ENCODE results near the gene FLRT2. TPM values are rescaled to one million over a fixed set of nuclear protein-coding genes. Genes with fewer than 3 reads are reported as not detected.

FLRT2 gene
- not detected for polyA plus RNA-seq (2012; ENCODE audit: low read depth, missing spikeins)

GRCh38 chr14:85529803-85530574, at the start of gene FLRT2:
TSS of gene FLRT2 (plus strand) at chr14:85530144. CDS start at chr14:85621515, 91,371 bp downstream.
- TF ChIP-seq SPI1 (IDR thresholded peaks at IDR 0.05; ENCODE audit: low read depth, low read length) (no peak), POLR2AphosphoS5 (IDR thresholded peaks at IDR 0.05; ENCODE audit: low read depth, low read length) (no peak), TAF1 (IDR thresholded peaks at IDR 0.05; ENCODE audit: low read depth, low read length) (no peak), PAX5 (IDR thresholded peaks at IDR 0.05; ENCODE audit: insufficient read depth, low read length, severe bottlenecking) (no peak), POU2F2 (IDR thresholded peaks at IDR 0.05; ENCODE audit: low read depth, low read length) (no peak), POLR2A (IDR thresholded peaks at IDR 0.05; ENCODE audit: low read depth, low read length) (no peak)
- DNase-seq (ENCODE audit: insufficient read length, low spot score) = no peak
- FAIRE-seq = no peak

GRCh38 chr14:85481471-85481870, 48.5 kb upstream of the FLRT2 start:
- no peak for DNase-seq (ENCODE audit: insufficient read length, low spot score)
- no peak for FAIRE-seq
- TF ChIP-seq POLR2A (IDR thresholded peaks at IDR 0.05; ENCODE audit: low read depth, low read length) (no peak), PAX5 (IDR thresholded peaks at IDR 0.05; ENCODE audit: insufficient read depth, low read length, severe bottlenecking) (no peak), POU2F2 (IDR thresholded peaks at IDR 0.05; ENCODE audit: low read depth, low read length) (no peak), POLR2AphosphoS5 (IDR thresholded peaks at IDR 0.05; ENCODE audit: low read depth, low read length) (no peak), TAF1 (IDR thresholded peaks at IDR 0.05; ENCODE audit: low read depth, low read length) (no peak), SPI1 (IDR thresholded peaks at IDR 0.05; ENCODE audit: low read depth, low read length) (no peak)

- TF ChIP-seq POU2F2 (IDR thresholded peaks at IDR 0.05; ENCODE audit: low read depth, low read length) = no peak
- TF ChIP-seq SPI1 (IDR thresholded peaks at IDR 0.05; ENCODE audit: low read depth, low read length) = no peak
- no peak for TF ChIP-seq POLR2A (IDR thresholded peaks at IDR 0.05; ENCODE audit: low read depth, low read length)
- TF ChIP-seq POLR2AphosphoS5 (IDR thresholded peaks at IDR 0.05; ENCODE audit: low read depth, low read length) = no peak
- no peak for TF ChIP-seq TAF1 (IDR thresholded peaks at IDR 0.05; ENCODE audit: low read depth, low read length)
- TF ChIP-seq PAX5 (IDR thresholded peaks at IDR 0.05; ENCODE audit: insufficient read depth, low read length, severe bottlenecking) = no peak
Observed at GRCh38 chr14:85482552-85482951, 47.4 kb upstream of the FLRT2 start.

DNA sequence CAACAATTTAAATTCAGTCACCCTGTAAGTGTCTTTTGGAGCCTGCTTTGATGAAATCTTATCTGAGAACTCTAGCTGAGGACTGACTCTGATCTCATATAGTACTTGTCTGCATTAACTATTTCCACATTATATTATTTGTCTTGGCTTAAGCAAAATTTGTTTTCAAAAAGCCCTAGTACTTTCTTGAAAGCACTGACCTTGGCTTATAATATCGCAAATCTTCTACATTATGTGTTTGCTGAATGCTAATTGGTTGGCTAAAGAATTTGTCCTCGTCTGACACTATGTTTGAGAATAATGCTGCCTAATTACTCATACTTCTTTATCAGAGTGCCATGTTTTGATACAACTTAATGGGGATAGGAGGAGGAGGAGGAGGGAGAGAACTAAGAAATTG, 46.9 kb upstream of the FLRT2 start:
- TF ChIP-seq SPI1 (IDR thresholded peaks at IDR 0.05; ENCODE audit: low read depth, low read length) (no peak), TAF1 (IDR thresholded peaks at IDR 0.05; ENCODE audit: low read depth, low read length) (no peak), POLR2A (IDR thresholded peaks at IDR 0.05; ENCODE audit: low read depth, low read length) (no peak), POU2F2 (IDR thresholded peaks at IDR 0.05; ENCODE audit: low read depth, low read length) (no peak), PAX5 (IDR thresholded peaks at IDR 0.05; ENCODE audit: insufficient read depth, low read length, severe bottlenecking) (no peak), POLR2AphosphoS5 (IDR thresholded peaks at IDR 0.05; ENCODE audit: low read depth, low read length) (no peak)
- DNase-seq (ENCODE audit: insufficient read length, low spot score) = no peak
- no peak for FAIRE-seq

More at GRCh38 chr14:85482552-85482951, 47.4 kb upstream of the FLRT2 start:
- no peak for DNase-seq (ENCODE audit: insufficient read length, low spot score)
- FAIRE-seq = no peak

GRCh38 chr14:85483652-85484051, 46.3 kb upstream of the FLRT2 start:
- FAIRE-seq (no peak), DNase-seq (ENCODE audit: insufficient read length, low spot score) (no peak)
- no peak for TF ChIP-seq TAF1 (IDR thresholded peaks at IDR 0.05; ENCODE audit: low read depth, low read length)
- no peak for TF ChIP-seq POU2F2 (IDR thresholded peaks at IDR 0.05; ENCODE audit: low read depth, low read length)
- TF ChIP-seq SPI1 (IDR thresholded peaks at IDR 0.05; ENCODE audit: low read depth, low read length) = no peak
- no peak for TF ChIP-seq POLR2A (IDR thresholded peaks at IDR 0.05; ENCODE audit: low read depth, low read length)
- no peak for TF ChIP-seq POLR2AphosphoS5 (IDR thresholded peaks at IDR 0.05; ENCODE audit: low read depth, low read length)

GRCh38 chr14:85487215-85487614, 42.7 kb upstream of the FLRT2 start:
- DNase-seq (ENCODE audit: insufficient read length, low spot score) (no peak), FAIRE-seq (no peak)
- no peak for TF ChIP-seq TAF1 (IDR thresholded peaks at IDR 0.05; ENCODE audit: low read depth, low read length)
- TF ChIP-seq POLR2A (IDR thresholded peaks at IDR 0.05; ENCODE audit: low read depth, low read length) = no peak

GRCh38 chr14:85501751-85502150, 28.2 kb upstream of the FLRT2 start:
- DNase-seq (ENCODE audit: insufficient read length, low spot score) (no peak), FAIRE-seq (no peak)
- TF ChIP-seq POLR2AphosphoS5 (IDR thresholded peaks at IDR 0.05; ENCODE audit: low read depth, low read length) (no peak), POU2F2 (IDR thresholded peaks at IDR 0.05; ENCODE audit: low read depth, low read length) (no peak), POLR2A (IDR thresholded peaks at IDR 0.05; ENCODE audit: low read depth, low read length) (no peak), SPI1 (IDR thresholded peaks at IDR 0.05; ENCODE audit: low read depth, low read length) (no peak), PAX5 (IDR thresholded peaks at IDR 0.05; ENCODE audit: insufficient read depth, low read length, severe bottlenecking) (no peak), TAF1 (IDR thresholded peaks at IDR 0.05; ENCODE audit: low read depth, low read length) (no peak)

GRCh38 chr14:85508863-85509262, 21.1 kb upstream of the FLRT2 start:
- no peak for FAIRE-seq
- no peak for TF ChIP-seq POLR2A (IDR thresholded peaks at IDR 0.05; ENCODE audit: low read depth, low read length)
- no peak for TF ChIP-seq POLR2AphosphoS5 (IDR thresholded peaks at IDR 0.05; ENCODE audit: low read depth, low read length)
- no peak for TF ChIP-seq POU2F2 (IDR thresholded peaks at IDR 0.05; ENCODE audit: low read depth, low read length)
- TF ChIP-seq TAF1 (IDR thresholded peaks at IDR 0.05; ENCODE audit: low read depth, low read length) = no peak
- no peak for TF ChIP-seq SPI1 (IDR thresholded peaks at IDR 0.05; ENCODE audit: low read depth, low read length)
- no peak for TF ChIP-seq PAX5 (IDR thresholded peaks at IDR 0.05; ENCODE audit: insufficient read depth, low read length, severe bottlenecking)
- no peak for DNase-seq (ENCODE audit: insufficient read length, low spot score)

- no peak for DNase-seq (ENCODE audit: insufficient read length, low spot score)
- TF ChIP-seq POLR2AphosphoS5 (IDR thresholded peaks at IDR 0.05; ENCODE audit: low read depth, low read length) (no peak), PAX5 (IDR thresholded peaks at IDR 0.05; ENCODE audit: insufficient read depth, low read length, severe bottlenecking) (no peak), SPI1 (IDR thresholded peaks at IDR 0.05; ENCODE audit: low read depth, low read length) (no peak), POU2F2 (IDR thresholded peaks at IDR 0.05; ENCODE audit: low read depth, low read length) (no peak), POLR2A (IDR thresholded peaks at IDR 0.05; ENCODE audit: low read depth, low read length) (no peak), TAF1 (IDR thresholded peaks at IDR 0.05; ENCODE audit: low read depth, low read length) (no peak)
Observed at GRCh38 chr14:85512451-85512850, 17.5 kb upstream of the FLRT2 start.

More at GRCh38 chr14:85512451-85512850, 17.5 kb upstream of the FLRT2 start:
- FAIRE-seq = no peak

All from GM12891 (cell line).